IPS-NIHi11 (cell line): ENCODE results near the gene CSRP3.

Experiments
- DNase-seq: peaks from one replicate; pipeline ENCODE4 v3.0.0; 2012; ENCODE audit warnings: mixed read lengths, low spot score

Gene CSRP3

DNA sequence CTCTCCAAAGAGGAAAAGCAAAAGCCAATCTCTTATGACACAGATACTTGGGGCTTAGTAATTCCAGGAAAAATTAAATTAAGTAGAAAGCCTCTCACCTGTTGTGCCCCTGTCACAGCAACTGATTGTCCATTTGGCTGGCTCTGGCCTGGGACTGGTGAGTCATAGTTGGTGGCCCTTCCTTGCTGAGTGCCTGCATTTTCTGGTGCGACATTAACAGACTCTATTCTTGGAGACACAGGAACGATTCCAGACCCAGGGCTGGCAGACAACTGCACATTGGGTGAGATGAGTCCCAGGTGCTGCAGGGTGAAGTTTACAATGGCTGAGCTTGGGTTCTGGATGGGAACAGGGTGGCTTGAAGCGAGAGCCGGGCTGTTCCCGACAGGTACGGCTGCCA lies 23.3 kb upstream of the CSRP3 start:
- no peak for DNase-seq

DNA sequence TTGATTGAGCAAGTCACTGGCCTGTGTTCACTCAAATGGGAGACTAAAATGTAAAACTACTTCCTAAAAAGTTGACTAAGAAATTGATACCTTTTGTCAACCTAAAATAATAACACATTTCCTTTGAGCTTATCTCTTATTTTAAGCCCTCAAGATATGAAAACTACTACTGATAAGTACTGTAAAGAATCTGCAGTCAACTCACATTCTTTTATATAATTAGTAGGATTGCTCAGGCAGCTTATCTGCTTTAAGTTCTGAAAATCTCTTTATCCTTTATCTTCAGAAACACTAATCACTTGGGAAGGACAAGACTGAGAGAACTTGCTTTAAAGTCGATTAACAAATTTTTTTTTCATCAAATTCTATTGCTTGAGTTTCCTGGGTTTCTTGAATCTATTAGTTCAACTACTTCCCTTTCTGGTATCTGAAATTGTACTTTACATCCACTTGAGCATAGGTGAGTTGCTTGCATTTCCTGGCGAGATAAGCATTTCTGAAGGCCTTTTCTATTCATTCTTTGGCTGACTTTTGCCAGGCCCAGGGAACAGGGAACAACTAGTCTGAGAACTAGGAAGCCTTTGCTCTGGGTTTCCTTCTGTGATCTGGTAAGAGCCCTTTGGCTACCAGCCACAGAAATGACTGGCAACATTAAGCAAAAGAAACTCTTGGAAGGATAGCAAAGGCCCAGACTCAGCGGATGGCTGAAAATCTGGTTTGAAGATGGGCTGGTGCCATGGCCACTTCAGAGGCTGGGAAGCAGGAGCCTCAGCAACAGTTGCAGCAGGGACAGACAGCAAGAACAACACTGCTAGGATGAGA lies 19.3 kb upstream of the CSRP3 start:
- no peak for DNase-seq

DNA sequence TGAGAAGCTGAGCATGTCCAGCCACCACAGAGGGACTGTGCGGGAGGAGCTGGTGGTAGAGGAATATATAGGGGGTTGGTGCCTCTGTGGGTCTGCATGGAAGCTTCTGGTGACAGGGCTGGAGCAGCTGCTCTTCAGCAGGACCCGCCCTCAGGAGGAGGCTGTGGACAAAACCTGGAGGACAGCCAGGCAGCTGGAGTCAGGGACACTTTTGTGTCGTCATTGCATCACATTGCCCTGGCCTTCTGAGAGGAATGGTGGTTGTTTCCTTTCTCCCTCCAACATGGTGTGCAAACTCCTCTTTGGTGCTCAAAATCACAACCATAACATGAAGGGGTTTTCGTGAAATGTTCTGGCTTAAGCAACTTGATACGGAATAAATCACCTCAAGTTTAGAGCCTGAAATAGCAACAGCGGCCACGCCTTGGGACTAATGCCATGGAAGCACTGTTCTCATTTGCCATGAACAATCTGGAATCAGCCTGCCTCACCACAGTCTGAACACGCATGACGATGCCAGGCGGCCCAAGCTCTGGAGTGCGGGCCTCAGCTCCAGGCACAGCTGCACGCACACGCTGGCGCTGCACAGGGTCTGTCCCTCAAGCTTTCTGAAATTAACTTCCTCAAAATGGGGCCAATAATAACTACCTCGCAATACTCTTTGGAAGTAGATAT lies 17.1 kb upstream of the CSRP3 start:
- DNase-seq: peak; percentile 32

DNA sequence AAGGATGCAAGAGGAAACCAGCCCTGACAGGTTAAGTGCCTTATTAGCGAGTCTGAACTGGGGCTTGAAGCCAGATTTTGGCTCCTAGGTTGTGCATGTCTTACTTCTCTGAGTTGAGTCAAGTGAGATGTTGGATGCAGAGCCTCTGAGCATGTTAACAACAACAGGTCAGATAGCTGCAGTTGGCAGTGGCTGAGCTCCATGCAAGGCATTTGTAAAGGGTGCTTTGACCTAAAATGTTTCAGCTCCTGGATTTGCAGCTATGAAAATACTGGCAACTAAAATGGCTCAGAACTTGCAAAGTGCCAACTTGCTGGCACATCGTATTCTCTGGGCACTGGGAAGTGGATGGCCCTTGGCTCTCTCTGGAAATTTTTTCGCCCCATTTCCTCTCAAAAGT lies 16.4 kb upstream of the CSRP3 start:
- DNase-seq: no peak

DNA sequence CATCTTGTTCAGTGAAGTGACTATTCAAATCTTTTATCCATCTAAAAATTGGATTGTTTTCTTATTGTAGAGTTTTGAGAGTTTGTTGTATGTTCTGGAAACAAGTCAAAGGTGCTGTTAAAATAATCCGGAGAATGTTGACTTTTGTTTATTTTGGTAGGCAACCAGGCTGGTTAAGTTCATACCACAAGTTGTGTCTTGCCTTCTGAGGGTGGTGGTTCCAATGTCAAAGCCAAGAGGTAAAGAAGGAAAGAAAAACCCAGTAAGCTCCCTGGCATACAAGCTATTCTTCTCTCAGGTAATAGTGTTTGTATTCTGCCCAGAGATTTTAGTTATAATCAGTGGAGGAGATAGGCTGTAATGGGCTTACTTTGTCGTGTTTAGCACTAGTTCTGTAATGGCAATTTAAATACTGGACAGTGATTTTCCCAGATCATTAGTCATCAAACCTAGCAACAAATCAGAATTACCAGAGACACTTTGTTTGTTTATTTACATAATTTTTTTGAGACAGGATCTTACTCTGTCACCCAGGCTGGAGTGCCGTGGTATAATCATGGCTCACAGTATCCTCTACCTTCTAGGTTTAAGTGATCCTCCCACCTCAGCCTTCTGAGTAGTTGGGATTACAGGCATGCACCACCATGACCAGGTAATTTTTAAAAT lies 15.1 kb upstream of the CSRP3 start:
- DNase-seq: no peak

DNA sequence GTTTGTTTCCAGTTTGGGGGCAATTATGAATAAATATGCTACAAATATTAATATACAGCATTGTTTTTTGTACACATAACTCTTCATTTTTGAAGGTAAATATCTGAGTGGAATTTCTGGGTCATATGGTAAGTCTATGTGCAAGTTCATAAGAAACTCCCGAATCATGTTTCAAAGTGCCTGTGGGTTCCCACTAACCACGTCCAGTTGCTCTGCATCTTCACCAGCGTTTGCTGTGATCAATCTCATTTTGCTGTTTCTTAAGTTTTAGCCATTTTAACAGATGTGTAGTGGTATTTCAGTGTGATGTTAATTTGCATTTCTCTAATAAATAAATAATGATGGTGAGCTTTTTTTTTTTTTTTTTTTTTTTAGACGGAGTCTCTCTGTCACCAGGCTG lies 14.2 kb upstream of the CSRP3 start:
- no peak for DNase-seq

DNA sequence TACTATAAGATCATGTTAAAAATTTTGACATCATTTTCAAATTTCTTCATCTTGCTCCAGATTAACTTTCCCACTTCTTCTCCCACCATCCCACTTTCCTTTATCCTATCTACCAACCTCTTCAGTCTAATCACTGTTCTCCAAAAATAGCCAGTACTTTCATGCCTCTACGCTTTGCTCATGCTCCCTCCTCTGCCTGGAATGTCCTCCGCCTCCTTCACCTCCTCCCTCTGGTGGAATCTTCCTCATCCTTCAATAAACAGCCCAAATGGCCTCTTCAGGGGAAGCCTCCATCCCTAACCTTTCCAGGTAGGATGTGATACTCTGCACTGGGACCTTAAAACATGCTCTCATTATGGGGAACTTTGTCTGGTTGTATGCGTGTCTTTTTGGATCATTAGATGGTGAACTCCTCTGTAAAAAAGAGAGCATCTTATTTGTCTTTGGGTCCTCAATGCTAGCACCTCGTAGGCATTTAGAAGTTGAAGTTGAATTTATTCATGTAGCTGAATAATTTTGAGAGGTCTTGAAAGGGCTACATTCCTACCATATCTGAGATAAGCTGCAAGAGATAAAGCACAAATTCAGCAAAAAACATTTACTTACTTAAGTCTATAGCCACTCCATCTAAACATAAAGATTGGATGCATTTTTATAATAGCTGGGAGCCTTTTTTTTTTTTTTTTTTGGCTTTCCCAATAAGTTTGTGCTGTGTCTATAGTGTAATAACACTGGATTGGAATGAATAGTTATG lies 8.0 kb upstream of the CSRP3 start:
- no peak for DNase-seq

DNA sequence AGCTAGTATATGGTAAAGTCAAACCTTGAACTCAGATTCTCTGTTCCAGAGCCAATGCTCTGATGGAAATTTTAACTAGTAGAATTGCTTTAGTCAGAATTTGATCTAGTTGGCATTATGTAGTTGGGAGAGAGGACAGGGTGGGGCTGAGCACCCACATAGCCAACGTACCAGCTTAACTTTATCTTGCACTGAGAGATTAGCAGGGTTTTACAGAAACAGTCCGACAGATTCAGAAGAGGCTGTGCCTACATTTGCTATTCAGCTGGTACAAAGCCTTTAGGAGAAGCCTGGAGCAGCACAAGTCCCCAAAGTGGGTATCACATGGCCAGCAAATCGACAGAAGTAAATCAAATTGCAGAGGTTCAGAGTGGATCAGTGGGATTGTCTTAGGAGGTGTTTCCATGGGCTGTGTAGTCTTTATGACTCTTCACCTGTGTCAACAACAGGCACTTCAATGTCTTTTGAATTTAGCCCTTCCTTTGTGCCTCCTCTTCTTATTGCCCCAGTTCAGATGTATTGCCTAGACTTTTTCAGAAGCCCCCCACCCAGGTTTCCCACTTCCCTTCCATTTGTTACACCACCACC lies 7.3 kb upstream of the CSRP3 start:
- no peak for DNase-seq

DNA sequence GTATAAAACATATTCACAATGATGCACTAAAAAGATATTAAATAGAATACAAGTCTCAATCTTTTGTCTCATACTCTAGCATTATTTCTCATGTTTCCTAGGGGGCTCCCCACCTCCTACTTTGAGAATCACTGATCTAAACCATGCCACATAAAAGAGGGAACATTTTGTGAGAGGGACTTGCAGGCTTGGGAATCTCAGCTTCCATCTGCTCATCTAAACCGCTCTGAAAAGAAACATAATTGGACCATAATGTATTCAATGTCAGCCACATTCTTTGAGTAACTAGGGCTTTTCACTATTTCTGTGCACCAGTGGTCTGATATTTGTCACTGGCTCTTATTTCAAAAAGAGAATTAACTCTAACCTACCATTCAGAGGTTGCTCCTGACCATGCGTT lies 6.4 kb upstream of the CSRP3 start:
- DNase-seq: no peak

DNA sequence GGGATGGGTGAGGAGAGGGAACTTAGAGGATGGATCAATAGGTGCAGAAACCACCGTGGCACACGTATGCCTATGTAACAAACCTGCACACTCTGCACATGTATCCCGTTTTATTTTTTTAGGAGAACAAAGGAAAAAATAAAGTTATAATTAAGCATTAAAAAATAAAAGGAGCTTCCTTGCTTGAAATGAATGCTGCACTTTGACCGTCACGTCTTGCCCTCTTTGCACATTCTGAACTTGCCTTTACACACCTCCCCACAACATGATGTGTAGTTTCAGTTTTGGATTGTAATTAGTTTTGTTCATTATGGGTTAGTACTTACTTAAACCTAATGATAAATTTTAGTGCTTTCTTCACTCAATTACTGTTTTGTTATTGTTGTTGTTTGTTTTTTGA lies 3.1 kb upstream of the CSRP3 start:
- DNase-seq: no peak

DNA sequence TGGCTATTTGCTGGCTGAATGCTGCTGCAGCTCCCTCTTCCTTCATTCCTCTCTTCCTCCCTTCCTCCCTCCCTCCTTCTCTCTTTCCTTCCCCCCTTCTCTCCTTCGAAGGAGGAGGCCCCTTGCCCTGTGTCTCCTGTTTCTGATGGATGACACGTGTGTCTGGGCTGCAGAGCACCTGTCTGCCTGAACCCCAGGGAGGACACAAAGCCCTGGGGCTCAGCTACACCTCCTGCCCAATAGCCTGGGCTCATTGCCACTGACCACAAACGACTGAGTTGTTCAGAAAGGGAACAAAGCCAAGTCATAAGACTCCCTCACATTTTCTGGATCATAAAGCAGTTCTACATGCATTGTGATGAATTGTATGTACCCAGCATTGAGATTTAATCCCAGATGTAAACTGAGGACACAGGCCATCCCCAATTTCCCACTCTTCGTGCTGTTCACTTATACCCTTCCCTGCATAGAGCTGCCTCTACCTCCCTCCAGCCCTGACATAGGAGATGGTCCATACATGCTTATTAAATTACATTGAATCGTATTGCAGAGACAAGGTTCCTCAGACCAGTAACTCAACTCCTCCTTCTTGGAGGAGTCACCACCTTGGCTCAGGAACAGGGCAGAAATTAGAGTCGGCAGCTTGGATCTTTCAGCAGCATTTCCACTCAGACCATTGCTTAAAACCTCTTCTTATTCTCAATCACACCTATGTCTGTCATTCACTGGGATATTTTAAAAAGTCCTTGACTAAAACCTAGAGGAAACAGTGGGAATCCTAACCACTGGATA lies 1.2 kb downstream of the CSRP3 start:
- peak; percentile 26 for DNase-seq

DNA sequence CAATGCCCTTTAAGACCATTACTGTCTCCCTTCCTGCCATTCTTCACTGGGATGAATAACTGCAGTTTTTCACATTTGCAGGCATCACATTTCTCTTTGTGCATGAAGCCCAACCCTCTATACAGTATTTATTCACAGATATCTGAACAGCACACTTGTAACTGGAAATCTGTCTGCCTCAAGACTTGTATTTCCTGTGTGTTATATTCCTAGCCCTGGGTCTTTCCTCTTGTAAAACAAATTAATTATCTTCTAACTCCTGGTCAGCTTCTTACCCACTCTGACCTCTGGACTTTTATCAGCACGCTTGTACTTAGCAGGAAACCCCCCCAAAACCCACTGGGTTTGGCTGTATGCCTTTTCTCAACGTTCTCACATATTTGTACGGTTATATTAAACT lies 2.0 kb downstream of the CSRP3 start:
- DNase-seq: no peak

DNA sequence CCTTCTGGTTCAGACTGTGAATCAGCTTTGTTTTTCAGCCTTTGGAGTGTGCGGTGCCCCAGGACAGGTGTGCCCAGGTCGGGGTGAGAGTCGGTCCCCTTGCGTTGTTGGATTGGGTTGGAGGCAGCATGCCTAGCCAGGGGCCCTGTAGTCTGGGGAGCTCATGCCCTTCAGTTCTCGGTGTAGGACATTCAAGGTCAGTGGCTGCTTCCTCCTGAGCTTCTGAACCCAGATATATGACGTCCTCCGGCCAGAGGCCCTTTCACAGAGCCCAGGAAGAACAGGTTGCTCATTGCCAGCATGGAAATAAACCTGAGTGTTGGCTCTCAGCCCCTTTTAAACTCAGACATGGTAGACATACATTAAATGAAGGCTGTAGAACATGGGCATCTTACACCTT lies 2.7 kb downstream of the CSRP3 start:
- no peak for DNase-seq

DNA sequence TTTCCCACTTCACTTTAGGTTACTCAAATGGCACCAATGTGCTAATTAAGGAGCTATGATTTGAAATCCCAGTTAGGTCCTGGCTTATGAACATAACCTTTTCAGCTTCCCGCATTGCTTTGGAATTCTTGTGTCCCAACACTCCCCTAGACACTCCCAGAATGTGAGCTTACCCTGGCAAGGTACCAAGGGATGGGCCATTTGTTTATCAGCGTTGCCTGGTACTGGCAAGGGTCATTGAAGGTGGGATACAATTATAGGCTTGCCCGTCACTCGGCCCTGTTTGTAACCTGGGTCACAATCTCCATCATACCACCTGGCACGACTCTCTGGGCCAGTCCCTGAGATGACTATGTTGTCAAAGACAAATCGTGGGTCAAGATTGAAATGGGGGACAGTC lies 5.4 kb downstream of the CSRP3 start:
- no peak for DNase-seq

DNA sequence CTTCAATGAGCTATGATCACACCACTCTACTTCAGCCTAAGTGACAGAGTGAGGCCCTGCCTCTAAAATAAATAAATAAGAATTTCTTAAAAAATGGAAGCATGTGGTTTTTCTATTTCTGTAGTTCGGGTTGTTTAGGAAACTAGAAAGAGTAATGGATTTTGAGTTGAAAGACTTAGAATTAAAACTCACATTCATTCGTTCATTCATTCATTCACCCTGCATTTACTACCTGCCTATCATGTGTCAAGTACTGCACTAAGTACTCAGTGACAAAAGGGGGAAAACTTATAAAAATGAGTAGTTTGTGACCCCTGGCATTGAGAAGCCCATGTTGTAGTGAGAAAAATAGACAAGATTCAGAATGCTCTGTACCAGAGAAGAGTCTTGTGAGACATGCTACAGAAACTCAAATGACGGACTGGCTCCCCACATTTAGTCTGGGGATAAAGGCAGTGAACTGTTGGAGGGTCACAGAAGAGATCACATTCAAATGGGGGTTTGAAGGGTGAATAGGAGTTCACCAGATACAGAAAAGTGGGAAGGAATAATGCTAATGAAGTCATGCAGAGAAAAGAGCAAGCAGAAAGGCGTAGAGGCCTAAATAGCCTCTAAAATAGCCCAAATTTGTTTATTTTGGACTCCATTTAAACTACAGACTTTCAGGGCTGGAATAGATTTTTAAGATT lies 7.0 kb downstream of the CSRP3 start:
- DNase-seq: no peak

DNA sequence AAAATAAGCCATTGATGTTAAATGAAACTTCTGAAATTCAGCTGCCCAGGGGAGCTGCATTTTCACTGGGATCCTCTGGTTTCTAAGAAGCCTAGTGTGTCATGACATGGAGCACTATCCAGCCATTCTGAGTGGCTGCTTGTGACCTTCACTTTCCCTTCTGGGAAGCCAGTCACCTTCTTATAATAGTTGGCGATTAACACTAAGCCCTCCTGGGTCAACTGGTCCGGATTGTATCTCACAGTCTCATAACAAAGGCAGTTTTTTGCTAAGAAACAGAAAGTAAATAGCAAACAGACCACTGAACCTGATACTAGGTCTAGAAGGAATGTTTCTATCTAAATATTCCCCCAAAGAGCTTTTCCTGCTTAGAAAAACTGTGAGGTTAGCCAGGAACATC lies 7.9 kb downstream of the CSRP3 start:
- DNase-seq: no peak

DNA sequence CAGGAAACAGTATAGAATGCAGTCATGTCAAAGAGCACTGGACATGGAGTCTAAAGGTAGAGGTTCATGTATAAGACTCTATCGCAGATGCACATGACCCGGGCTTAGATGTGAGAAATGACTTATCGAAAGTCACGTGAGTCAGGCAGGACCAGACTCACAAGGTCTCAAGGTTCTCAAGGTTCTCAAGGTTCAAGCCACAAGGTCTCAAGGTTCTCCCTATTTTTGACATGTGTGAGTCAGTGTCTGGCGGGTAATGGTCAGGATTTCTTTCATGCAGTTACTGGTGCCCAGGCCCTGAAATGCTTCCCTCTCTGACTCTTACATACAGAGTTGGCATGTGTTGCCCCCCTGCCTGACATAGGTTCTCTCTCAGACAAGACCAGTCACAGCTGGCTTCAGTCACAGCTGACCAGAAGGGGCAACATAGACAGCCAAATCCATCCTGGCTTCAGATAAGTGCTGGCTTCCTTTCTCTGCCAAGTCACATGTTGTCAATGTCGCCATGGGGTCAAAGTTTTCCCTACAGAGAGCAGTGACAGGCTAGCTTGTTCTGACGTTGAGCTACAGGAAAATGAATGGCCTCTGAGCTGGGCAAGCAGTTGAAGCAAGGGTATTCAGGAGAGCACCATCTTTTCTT lies 10.1 kb downstream of the CSRP3 start:
- no peak for DNase-seq

DNA sequence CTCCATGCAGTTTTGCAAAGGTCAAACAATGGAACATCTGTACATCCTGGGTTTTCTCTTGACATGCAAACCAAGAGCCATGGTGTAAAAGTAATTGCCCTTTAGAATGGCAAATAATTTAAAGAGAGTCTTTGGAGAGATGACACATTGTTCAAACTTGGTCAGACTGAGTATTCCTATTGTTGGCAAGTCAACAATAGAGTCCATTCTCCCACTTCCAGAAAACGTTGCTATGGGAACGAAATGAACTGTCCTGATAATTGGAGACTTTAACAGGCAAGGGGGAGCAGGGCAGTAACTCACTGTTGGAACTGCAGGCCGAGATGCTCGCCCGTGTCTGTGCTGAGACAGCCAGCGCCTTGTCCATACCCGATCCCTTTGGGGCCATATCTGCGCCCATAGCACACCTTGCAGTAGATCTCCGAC lies 13.9 kb downstream of the CSRP3 start:
- DNase-seq: no peak

DNA sequence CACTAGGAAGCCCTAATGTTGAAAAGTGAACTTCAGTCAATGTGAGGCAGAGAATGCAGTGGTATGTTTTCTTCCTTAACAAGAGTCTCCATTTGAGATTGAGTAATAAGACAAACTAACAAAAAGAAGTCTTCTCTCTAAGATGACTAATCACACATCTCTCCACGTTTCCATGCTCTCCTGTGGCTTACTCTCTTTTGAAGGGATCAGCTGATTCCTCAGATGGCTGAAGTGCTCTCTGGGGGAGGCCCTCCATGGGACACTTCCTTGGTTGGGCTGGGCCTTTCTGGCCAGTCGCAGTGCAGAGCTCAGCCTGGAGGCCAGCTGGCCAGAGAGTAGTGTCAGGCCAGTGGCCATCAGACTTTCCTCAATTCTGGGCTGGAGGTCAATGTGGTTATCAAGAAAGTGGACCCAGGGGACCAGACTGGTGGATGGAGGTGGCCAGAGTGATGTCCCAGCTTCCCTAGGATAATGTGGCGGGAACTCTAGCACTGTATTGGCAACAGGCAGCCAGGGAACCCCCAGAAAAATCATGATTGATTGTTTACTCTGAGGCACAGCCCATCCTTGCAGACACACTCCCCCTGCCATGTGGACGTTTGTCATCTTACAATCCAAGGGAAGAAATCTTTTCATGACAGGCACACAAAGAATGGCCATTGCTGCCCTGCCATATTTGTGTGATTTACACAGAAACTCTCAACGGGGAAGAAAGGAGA lies 14.5 kb downstream of the CSRP3 start:
- no peak for DNase-seq
